Activated T-cell treated with anti-CD3 and anti-CD28 coated beads for 24 hours (primary cell): Measurements from ENCODE around the gene MTMR12.
A peak's percentile ranks its signal among the peaks of the same experiment; 100 is the strongest.

ENCODE experiments used
- DNase-seq: peaks from one replicate; pipeline ENCODE4 v3.0.0-alpha.2; 2020; ENCODE audit warnings: low read depth

The MTMR12 gene, protein sequence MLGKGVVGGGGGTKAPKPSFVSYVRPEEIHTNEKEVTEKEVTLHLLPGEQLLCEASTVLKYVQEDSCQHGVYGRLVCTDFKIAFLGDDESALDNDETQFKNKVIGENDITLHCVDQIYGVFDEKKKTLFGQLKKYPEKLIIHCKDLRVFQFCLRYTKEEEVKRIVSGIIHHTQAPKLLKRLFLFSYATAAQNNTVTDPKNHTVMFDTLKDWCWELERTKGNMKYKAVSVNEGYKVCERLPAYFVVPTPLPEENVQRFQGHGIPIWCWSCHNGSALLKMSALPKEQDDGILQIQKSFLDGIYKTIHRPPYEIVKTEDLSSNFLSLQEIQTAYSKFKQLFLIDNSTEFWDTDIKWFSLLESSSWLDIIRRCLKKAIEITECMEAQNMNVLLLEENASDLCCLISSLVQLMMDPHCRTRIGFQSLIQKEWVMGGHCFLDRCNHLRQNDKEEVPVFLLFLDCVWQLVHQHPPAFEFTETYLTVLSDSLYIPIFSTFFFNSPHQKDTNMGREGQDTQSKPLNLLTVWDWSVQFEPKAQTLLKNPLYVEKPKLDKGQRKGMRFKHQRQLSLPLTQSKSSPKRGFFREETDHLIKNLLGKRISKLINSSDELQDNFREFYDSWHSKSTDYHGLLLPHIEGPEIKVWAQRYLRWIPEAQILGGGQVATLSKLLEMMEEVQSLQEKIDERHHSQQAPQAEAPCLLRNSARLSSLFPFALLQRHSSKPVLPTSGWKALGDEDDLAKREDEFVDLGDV

DNA sequence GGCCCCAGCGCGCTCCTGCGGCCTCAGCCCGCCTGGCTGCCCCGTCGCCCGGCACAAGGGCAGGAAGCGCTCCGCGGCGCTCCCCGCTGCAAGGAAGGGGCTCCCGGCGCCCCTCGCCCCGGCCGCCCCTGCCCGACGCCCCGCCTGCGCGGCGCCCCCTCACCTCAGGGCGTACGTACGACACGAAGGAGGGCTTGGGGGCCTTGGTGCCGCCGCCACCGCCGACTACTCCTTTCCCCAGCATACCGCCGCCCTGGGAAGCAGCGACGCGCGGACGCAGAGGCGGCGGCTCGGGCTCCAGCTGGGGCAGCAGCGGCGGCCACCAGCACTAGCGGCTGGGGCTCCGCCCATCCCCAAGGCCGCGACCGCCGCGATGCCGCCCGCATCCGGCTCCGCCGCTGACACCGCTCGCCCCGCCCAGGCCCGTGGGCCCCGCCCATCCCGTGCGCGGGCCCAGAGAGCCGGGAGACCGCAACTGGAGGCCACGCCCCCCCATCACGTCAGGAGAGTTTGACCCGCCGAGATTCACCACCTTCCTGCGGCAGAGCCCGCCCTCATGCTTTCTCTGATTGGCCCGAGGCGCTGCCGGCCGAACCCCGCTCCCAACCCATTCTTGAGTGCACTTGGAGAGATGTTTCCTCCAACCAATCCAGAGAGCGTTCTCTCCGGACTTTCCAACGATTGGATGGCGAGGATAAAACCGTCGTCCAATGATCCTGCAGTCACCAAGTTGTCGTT is at the start of gene MTMR12:
Gene MTMR12, minus strand, starts transcription at position 345 of the 738 bp plus-strand sequence. Its CDS starts 101 bp downstream, at position 244.
- DNase-seq = peak; percentile 99

DNA sequence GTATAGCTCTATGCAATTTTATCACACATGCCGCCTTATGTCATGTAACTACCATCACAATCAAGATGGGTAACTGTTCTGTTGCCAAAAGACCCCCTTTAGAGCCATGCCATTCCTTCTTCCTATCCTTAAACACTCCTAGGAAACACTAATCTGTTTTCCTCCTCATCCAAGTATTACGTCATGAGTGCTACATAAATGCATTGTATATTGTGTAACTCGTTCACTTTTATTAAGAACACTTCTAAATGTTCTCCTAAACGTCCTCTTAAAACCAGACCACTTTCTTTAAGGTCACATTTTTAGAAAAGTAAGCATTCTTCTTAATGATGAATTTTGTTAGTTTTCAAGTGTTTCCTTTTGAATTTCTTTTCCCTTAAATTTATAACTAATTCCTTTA is 49.8 kb upstream of the MTMR12 start:
- DNase-seq = no peak

DNA sequence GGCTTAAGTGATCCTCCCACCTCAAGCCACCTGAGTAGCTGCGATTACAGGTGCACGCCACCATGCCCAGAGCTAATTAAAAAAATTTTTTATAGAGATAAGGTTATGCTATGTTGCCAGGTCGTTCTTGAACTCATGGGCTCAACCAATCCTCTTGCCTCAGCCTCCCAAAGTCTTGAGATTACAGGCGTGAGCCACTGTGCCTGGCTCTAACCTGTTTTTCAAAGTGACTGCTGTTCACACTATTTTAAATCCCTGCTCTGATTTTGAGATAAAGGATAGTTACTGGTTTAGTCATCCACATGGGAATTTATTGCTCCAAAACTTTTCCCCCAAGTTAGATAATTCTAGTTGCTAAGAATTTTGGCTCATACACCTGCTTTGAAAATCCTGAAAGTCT is 48.2 kb upstream of the MTMR12 start:
- no peak for DNase-seq

DNA sequence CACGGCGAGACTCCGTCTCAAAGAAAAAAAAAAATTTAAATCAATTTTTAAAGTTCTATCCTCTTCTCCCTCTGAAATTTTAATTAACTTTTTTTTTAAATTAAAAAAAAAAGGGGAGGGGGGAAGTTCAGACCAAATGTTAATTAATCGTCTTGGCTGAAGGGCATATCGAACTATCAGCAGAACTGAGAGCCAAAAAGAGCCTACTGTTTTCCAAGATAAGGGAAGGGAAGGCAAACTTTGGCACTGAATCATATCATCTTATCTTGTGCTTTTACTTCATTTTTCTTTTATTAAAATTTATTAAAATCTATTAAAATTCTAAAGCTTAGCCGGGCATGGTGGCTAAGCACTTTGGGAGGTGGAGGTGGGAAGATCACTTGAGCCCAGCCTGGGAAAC is 45.9 kb upstream of the MTMR12 start:
- no peak for DNase-seq

DNA sequence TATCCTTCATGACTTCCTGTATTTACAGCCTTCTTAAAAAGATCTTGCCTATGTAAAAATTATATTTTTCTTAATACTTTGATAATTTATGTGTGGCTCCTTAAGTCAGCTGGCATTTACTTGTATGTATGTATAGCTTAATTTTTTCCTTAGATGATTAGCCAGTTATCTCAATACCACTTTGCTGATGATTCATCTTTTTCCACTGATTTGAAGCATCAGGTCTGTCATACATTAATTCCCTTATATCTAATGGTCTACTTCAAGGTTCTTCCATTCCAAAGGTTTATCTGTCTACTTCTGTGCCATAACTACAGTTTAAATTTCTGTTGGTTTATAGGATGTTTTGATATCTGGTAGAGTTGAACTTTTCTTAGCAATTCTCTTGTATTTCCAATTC is 44.9 kb upstream of the MTMR12 start:
- no peak for DNase-seq

DNA sequence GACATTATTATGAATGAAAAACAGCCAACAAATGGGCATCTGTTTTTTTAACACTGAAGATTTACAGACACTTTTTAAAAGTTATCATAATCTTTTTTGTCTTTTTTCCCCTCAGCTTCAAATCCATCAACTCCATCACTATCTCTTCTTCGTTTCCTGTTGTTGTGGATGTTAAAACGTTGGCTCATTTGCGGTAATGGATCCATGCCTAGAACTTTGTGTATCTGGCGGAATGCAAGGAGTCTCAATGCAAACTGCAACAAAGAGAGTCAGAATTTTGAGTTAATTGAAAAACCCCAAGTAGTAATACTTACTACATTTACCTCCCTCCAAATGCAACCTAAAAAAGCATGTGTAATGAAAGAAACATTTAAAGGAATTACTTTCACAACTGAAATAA is 42.9 kb upstream of the MTMR12 start:
- no peak for DNase-seq

DNA sequence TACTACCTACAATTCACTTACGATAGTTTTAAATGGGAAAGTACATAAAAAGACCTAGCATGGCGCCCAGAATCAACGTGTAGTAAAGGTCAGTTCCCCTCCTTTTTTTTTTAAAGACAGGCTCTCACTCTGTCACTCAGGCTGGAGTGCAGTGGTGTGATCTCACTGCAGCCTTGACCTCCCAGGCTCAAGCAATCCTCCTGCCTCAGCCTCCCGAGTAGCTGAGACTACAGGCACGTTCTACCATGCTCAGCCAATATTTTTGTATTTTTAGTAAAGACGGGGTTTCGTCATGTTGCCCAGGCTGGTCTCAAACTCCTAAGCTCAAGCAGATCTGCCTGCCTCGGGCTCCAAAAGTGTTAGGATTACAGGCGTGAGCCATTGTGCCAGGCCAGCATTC is 40.7 kb upstream of the MTMR12 start:
- no peak for DNase-seq

DNA sequence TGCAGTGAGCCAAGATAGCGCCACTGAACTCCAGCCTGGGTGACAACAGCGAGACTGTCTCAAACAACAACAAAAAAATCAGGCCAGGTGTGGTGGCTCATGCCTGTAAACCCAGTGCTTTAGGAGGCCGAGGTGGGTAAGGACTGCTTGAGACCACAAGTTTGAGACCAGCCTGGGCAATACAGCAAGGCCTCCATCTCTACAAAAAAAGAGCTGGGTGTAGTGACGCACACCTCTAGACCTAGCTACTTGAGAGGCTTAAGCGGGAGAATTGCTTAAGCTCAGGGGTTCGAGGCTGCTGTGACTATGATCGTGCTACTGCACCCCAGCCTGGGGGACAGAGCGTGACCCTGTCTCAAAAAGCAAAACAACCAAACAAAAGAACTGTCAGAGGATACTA is 39.9 kb upstream of the MTMR12 start:
- DNase-seq = no peak

DNA sequence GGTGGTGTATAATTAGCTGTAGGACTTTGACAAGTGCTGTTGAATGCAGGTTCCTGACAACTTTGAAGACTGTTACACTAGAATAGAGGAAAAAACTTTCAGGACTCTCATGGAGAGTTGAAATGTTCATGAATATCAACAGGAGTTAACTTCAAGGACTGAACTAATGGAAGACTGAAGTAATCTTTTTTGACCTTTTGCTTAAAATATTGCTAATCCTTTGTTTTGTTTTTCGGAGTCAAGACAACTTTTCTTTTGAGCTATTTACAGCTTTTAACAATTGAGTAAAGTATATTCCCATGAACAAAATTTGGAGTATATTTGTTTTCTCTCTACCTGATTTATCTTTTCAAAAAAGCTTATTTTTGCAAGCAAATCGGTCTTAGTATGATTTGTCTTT is 34.1 kb upstream of the MTMR12 start:
- DNase-seq = no peak

DNA sequence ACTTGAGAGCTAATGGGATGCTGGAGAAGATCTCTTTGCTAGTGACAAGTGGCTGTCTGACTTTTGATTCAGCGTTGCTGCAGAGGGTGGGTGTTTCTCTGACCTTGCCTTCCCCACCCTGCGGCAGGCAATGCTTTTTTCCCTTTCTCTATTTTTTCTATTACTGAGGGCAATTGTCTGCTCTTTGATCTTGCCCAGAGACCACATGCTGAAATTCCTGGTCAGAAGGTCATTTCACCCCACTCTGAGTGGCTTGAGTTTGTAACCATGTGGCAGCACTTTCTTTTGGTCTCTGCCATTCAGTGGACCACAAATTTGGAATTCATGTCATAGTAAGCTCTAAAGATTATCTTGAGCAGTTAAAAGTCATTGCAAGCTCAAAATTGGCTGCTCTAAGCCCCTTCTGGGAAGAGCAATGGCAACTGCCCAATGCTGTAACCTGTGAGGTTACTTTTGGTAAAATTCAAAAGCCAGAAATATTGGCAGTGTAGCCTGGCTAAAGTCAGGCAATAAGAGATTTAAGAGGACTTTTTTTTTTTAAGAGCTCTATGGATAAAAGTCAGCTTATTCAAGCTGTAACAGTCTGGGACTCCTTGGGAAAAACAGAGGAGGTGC is 30.4 kb upstream of the MTMR12 start:
- DNase-seq = no peak

DNA sequence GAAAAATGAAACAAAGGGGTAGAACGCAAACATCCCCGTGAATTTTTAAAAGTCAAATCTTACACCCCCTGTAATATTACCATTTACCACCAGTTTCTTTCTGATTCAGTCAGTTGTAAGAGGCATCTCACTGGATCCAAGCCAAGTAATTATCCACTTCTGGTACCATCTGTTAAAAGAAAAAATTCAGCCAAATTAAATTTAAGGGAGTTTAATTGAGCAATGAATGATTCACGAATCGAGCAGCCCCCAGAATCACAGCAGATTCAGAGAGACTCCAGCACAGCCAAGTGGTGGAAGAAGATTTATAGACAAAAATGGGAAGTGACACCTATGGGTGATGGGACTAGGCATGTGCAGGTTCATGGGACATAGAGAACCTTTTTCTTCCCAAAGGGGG is 29.9 kb upstream of the MTMR12 start:
- no peak for DNase-seq

DNA sequence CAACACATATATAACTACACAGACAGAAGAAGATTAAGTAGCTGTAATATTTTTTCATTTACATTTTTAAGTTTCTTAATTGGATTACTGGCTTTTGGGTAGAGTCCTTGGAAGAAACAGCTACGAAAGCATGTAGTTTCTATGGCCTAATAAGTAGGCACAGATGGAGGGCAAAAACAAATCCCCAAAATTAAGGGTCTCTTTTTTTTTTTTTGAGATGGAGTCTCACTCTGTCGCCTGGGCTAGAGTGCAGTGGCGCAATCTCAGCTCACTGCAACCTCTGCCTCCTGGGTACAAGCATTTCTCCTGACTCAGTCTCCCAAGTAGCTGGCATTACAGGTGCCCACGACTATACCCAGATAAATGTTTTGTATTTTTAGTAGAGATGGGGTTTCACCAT is 27.1 kb upstream of the MTMR12 start:
- no peak for DNase-seq

DNA sequence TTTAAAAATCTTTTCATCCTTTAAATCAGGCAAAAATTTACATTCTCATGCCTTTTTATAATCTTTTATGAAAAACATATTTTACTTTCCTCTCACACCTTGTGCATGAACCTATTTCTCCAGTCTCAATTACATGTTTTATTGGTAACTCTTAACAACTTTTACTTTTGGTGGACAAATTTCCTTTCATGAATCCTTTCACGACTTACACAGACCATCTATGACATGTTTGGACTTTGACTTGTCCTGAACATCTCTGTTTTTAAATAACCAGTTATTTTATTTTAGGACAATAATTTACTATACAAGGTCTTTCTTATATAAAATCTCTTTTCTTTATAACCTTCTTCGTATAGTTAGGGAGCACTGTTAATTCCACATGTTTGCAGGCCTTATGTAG is 26.5 kb upstream of the MTMR12 start:
- DNase-seq = no peak

DNA sequence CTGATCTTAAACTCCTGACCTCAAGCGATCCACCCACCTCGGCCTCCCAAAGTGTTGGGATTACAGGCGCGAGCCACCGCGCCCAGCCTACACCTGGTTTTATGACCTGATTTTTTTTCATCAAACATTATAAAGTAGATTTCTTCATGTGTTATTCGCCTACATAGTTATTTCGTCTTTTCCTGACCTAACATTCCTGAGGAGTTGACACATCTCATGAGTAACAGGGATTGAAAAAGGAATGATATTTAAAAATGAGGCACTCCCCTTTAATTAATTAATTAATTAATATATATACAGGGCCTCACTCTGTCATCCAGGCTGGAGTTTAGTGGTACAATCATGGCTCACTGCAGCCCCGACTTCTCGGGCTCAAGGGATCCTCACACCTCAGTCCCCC is 20.2 kb upstream of the MTMR12 start:
- DNase-seq = no peak

DNA sequence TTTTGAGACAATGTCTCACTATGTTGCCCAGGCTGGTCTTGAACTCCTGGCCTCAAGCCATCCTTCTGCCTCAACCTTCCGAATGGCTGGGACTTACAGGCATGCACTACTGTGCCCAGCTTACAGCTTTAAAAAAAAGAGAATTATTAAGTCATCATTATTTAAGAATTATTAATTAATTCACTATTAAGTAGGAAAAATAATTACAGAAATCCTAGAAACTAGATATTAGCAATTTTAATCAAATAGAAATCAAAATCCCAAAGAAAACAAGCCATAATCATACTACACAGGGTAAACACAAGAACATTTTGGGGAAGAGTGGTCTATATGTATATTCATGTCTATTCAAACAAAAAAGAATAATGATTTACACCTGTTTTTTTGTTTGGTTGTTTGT is 19.6 kb upstream of the MTMR12 start:
- DNase-seq = no peak

DNA sequence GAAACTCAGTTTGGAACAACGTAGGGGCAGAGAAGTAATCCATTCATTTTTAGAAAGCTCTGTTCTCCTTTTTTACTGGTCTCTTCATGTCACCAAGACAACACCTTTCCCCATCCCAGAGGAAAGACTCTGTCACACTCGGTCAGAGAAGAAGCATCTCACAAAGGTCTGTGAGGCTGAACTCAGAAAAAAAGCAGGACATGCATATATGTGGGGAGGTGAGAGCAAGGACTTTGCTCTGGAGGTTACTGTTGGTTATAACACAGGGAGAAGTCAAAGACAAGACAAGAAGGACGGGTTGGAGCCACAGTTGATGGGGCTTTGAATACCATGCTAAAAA is 19.2 kb upstream of the MTMR12 start:
- no peak for DNase-seq

DNA sequence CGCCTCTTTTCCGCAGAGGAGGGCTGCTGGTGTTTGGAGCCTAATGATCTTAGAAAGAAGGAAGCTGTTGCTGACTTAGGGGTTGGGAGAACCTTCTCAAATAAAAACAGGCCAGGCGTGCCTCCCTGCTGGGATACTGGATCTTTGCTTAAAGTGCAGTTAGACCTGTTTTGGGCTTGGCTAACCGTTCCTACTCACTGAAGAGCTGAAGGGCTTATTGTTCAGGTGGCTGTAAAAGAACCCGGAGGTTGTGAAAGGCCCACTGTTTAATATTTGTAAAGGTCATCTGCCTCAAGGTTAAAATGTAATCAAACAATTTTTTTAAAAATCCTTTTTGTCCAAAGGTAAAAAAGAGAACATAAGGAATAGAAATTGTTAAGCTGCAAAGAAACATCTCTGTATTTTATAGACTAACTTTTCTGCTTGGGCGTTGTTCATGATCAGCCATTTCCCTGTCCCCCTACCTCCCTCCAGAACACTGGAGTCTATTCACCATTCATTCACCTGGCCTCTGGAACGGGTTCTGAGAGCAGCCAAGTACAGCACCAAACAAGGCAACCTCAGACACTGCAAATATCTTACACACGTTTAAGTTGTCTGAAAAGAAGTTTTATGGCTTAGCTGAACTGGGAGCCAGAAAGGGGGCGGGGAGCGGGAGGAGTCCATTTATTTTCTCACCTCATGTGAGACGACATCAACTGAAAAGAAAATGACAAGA is 18.6 kb upstream of the MTMR12 start:
- DNase-seq = no peak

DNA sequence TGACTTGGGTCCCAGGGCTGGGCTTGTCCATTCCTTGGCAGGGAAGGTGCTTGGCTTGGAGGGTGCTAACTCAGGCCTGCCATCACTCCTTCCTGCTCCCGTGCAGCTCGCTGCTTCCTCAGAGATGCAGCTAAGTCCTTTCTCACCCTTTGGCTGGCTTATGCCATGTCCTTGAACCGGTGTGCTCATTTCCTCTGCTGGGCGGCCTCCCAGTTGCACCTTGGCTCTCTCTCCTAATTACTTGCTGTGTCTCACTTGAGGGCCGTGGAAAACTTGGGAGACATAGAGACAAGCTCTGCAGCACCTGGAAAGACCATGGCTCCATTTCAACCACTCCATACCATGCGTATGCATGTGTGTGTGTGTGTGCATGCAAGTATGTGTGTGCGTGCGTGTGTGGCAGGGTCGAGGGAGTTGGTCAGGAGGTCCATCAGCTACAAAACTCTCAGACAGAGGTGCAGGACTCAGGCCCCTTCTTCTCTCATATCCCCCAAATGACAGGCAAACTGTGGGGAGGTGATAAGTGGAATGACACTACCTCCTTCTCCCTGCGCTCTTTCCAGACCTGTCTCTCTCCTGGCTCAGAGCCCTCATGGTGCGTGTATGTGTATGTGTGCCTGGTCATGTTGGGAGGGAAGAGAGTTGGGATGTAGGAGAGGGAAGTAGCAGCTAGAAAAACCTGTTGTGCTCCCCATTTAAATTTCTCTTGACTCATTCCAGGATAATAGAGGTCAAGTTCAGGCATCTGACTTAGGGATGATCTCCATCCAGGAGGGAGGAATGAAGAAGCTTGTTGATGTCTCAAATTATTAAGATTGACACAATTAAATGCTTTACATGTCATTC is 17.6 kb upstream of the MTMR12 start:
- DNase-seq = no peak

DNA sequence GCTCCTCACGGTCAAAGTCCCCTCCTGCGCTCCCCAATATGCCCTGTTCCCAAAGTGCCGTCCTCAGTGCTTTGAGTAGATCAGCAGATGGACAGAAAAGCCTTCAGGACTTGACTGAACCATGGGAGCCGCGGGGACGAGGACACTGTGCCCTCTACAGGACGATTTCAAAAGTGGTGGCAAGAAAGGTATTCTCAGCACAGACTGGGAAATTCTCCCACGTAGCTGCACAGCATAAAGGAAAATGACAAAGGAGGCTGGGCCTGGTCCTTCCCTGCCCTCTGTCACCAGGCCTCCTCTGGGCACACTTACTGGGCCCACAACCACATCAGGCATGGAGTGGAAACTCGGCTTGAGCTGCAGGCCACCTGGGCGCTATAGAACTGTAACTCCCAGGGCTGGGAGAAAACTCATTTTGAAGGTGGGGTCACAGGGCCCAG is 16.7 kb upstream of the MTMR12 start:
- peak; percentile 42 for DNase-seq

DNA sequence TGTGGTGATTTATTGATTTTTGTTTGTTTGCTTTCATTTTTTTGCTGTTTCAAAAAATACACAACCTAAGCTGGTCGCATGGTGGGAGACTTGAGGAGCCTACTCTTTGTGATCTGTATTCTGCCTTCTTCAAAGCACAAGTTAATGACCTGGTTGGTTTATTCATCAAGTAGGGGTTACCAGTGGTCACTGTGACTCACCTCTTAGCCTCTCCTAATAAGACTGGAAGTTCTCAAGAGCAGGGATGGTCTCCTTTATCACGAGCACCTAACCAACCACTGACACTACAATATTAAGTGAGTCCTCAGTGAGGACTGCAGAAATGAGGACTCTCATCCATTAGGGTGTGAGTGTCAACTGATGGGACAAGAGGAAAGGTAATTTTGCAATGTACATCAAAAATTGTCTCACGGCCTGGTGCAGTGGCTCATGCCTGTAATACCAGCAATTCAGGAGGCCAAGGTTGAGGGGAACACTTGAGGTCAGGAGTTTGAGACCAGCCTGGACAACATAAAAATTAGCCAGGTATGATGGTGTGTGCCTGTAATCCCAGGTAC is 13.6 kb upstream of the MTMR12 start:
- DNase-seq = no peak

DNA sequence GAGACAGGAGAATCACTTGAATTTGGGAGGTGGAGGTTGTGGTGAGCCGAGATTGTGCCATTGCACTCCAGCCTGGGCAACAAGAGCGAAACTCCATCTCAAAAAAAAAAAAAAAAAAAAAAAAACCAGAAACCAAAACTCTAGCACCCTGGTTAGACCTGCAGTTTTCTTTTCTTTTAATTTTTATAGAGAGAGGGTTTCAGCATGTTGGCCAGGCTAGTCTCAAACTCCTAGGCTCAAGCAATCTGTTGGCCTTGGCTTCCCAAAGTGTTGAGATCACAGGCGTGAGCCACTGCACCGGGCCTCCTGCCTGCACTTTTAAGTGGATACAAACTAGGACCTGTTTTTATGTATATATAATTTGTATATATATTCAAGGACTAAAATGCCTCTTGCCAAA is 12.9 kb upstream of the MTMR12 start:
- no peak for DNase-seq
